Dendritic cell treated with granulocyte-macrophage colony-stimulating factor and Interleukin-4, amounts not matched to agents 40 ng/mL and 50 ng/mL, for 4 days (primary cell): ENCODE measurements around the gene METTL6.

ENCODE experiments used
- H3K27ac Mint-ChIP-seq: one replicate; pipeline ENCODE4 v1.8.0; 2022; ENCODE audit warnings: mild to moderate bottlenecking, mixed read lengths
- H3K27me3 Mint-ChIP-seq: one replicate; pipeline ENCODE4 v1.8.0; 2022; ENCODE audit warnings: mild to moderate bottlenecking, mixed read lengths
- H3K36me3 Mint-ChIP-seq: one replicate; pipeline ENCODE4 v1.8.0; 2022; ENCODE audit warnings: low read depth, mixed read lengths
- H3K4me1 Mint-ChIP-seq: one replicate; pipeline ENCODE4 v1.8.0; 2022; ENCODE audit warnings: low read depth, mixed read lengths
- H3K4me3 Mint-ChIP-seq: one replicate; pipeline ENCODE4 v1.8.0; 2022; ENCODE audit warnings: mild to moderate bottlenecking, moderate library complexity, mixed read lengths
- H3K9me3 Mint-ChIP-seq: one replicate; pipeline ENCODE4 v1.8.0; 2022; ENCODE audit warnings: mixed read lengths
- intact Hi-C: fragments of 100-400 bp; cut with micrococcal nuclease; formaldehyde crosslinking; loops from one replicate; pipeline ENCODE4 v1.15.0; 2022

Gene METTL6

DNA sequence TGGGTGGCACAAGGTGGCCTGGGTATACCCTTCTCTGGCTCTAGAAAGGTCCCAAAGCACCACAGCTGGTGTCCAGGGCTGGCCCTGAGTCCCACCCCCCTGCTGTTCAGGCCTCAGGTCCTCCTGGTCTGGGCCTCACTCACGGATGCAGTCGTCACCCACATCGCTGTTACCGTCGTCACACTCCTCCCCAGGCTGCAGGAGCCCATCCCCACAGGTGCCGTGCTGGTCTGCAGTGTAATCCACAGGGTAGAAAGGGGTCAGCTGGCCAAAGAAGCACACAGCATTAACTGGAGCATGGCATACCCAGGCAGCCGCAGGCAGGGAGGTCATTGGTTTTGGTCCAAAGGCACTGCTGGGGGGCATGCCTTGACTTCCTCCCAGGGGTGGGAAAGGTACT is 28.4 kb upstream of the METTL6 start:
- Mint-ChIP-seq H3K4me3 (no peak overlapping the region), H3K36me3 (no peaks in the 10 kb centered on the region), H3K4me1 (no peaks in the 10 kb centered on the region), H3K9me3 (no peaks in the 10 kb centered on the region), H3K27me3 (no peaks in the 10 kb centered on the region), H3K27ac (no peak overlapping the region)
- intact Hi-C loops: no loop called here

DNA sequence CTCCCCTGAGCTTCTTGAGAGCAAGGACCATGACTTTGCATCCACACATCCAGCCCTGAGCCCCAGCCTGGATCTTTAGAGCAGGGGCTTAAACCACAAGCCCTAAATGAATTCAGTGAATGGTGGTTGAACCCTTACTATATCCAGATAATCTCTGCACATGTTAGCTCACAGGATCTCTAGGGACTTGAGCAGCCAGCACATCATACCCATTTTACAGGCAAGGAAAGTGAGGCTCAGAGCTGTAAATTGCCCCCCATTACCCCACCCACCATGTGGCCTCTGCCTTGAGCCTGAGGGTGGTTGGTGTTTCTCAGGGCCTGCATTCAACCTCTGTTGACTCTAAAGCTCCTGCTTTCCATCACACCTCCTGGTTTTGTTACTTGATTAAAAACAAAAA is 27.6 kb upstream of the METTL6 start:
- no peak overlapping the region for H3K4me3 Mint-ChIP-seq
- H3K27ac Mint-ChIP-seq: no peak overlapping the region
- H3K4me1 Mint-ChIP-seq: no peaks in the 10 kb centered on the region
- H3K9me3 Mint-ChIP-seq: no peaks in the 10 kb centered on the region
- H3K27me3 Mint-ChIP-seq: no peaks in the 10 kb centered on the region
- intact Hi-C loops: no loop called here
- no peaks in the 10 kb centered on the region for H3K36me3 Mint-ChIP-seq

DNA sequence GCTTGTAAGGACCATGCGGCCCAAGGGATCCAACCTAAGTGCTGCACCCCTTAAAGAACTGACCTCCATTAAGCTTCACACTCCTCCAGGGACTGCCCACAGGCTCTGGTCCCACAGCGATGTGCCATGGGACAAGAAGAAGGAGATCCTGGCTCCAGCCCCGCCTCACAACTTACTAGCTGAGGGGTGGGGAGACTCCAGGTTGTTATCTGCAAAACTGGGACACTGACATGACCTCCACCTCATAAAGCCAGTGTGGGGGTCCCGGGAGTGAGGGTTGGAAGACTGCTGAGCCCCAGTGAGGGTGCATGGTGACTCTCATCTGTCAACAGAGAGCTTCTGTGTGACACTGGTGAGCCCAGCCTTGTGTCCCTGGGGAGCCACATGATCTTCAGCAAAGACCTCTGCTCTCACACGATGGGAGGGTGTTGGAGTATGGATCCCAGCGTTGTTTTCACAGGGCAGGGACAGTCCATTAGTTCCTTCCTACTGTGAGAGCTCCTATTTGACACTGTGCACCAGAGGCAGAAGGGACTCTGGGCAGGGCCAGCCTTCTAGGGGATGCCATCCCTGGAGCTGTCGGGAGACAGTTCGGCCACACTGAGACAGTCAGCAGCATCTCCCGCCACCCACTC is 26.8 kb upstream of the METTL6 start:
- Mint-ChIP-seq H3K4me1 (no peaks in the 10 kb centered on the region), H3K27me3 (no peaks in the 10 kb centered on the region), H3K27ac (no peak overlapping the region), H3K36me3 (no peaks in the 10 kb centered on the region), H3K9me3 (no peaks in the 10 kb centered on the region), H3K4me3 (no peak overlapping the region)
- intact Hi-C loops: no loop called here

DNA sequence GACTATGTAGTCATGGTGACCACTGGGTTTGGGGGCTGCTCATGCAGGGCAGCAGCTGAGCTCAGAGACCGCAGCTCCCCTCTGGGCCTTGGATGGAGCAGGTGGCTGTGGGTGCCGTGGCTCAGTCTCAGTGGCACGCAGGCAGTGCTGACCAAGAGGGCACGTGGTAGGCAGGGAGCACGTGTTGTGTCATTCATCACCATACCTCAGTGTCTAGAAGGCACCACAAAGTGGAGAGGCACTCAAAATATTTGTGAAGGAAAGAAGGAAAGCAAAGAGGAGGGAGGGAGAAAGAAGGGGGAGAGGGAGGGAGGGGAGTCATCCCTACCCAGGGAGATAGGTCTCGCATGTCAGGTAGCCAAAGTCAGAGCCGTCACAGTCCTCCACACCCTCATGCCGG is 26.2 kb upstream of the METTL6 start:
- intact Hi-C loops: no loop called here
- Mint-ChIP-seq H3K27me3 (no peaks in the 10 kb centered on the region), H3K4me1 (no peaks in the 10 kb centered on the region), H3K27ac (no peak overlapping the region), H3K36me3 (no peaks in the 10 kb centered on the region), H3K9me3 (no peaks in the 10 kb centered on the region), H3K4me3 (no peak overlapping the region)

DNA sequence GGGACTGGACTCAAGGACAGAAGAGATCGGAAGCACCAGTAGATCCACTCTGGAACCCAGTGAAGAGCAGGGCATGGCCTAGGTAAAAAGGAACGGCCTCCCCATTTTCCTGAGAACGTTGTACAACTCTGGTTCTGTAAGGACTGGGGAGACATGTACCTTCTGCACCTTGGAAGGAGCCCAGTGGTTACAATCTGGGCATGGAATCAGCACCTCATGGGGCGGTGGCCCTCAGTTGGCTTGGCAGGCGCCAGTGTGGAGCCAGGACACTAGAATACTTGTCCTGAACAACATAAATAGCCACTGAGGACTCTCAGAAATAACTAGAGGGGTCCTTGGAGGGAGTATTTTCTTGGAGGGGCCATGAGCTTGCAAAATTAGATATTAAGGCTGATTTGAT is 25.6 kb upstream of the METTL6 start:
- H3K36me3 Mint-ChIP-seq: no peaks in the 10 kb centered on the region
- no peaks in the 10 kb centered on the region for H3K4me1 Mint-ChIP-seq
- no peaks in the 10 kb centered on the region for H3K27me3 Mint-ChIP-seq

DNA sequence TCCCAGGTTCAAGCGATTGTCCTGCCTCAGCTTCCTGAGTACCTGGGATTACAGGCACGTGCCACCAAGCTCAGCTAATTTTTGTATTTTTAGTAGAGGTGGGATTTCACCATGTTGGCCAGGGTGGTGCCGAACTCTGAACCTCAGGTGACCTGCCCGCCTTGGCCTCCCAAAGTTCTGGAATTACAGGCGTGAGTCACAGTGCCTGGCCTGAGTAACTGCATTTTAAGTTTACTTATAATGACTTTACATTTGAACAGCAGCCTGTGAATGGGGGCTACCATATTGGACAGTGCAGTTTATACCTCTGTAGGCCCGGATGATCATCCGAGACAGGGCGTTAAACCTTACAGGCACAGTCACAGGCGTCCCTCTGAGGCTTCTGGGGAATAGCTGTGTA is 24.8 kb upstream of the METTL6 start:
- intact Hi-C loops: no loop called here
- Mint-ChIP-seq H3K4me3 (no peak overlapping the region), H3K36me3 (no peaks in the 10 kb centered on the region), H3K9me3 (no peaks in the 10 kb centered on the region), H3K27ac (no peak overlapping the region), H3K27me3 (no peaks in the 10 kb centered on the region), H3K4me1 (no peaks in the 10 kb centered on the region)

More for the DNA sequence above, 25.6 kb upstream of the METTL6 start:
- no peaks in the 10 kb centered on the region for H3K9me3 Mint-ChIP-seq
- no peak overlapping the region for H3K27ac Mint-ChIP-seq
- intact Hi-C loops: no loop called here
- H3K4me3 Mint-ChIP-seq: no peak overlapping the region

DNA sequence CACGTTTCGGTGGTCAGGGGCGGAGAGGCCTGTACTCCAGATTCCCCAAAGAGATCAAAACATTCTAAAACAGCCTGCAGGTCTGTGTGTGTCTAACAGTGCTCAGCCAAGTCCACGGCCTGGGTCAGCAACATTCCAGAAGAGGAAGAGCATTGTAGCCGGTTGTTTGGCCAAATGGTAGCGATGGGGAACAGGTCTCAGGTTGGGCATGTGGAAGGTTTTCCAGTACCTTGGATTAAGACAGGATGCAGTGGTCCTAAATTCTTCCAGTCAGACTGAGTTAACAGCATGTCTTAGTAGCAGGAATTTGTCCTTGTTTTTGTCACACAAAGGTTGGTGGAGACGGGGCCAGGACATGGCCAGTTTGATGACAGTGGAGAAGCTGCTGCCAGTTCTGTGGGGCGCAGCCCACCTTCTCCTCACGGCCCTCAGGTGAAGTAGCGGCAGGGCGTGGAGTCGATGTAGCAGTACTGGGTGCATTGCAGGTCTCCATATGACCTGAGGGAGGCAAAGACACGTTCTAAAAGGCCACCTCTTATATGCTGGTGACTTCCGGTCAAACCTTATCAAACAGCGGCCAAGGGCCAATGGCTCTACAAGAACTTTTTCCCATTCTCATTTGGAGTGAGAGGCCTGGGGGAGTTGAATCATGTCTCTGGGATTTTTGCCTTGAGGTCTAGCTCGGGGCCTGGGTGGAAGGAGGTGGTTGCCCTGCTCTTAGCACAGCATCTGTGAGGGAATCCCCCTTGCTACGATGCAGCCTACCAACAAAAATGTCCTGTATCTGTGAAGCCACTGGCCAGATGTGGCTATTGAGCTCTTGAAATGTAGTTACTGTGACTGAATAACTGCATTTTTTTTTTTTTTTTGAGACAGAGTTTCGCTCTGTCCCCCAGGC is 24.1 kb upstream of the METTL6 start:
- no peak overlapping the region for H3K4me3 Mint-ChIP-seq
- no peaks in the 10 kb centered on the region for H3K36me3 Mint-ChIP-seq
- intact Hi-C loops: no loop called here
- no peaks in the 10 kb centered on the region for H3K9me3 Mint-ChIP-seq
- H3K4me1 Mint-ChIP-seq: no peaks in the 10 kb centered on the region
- no peaks in the 10 kb centered on the region for H3K27me3 Mint-ChIP-seq
- no peak overlapping the region for H3K27ac Mint-ChIP-seq

DNA sequence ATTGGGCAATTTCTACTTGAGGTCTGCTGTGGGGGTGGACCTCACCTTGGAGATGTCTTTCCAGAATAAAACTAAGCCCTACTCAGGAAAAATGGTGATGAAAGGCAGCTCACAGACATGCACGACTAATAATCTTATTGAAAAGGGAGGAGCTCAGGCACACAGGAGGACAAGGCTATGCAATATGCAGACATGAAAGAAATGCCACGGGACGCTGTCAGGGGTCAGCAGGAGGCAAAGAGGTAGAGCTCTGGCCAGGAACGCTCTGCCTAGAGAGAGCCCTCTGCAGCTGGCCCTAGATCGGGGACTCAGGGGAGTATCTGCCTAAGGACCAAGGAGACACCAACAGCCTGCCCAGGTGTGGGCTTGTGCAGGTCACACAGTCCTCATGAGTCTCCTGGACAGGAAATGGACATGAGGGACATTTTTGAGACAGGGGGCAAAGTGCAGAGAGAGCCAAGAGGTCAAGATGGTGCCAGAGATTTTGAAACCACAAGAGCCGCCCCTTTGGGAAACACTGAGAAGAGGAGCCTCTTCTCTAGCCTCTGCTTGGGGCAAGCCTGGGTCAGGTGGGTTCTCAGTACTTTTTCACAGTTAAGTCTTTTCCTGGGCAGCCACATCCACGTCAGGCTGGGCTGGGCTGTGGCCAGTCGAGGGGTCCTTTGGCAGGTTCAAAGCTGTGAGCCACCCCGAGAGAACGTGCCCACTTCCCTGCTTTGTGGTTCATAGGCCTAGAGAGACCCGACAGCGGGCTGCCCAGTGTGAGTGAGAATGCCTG is 23.3 kb upstream of the METTL6 start:
- Mint-ChIP-seq H3K27ac (no peak overlapping the region), H3K27me3 (no peaks in the 10 kb centered on the region), H3K9me3 (no peaks in the 10 kb centered on the region), H3K36me3 (peaks cover 5% of the 10 kb centered on the region), H3K4me3 (no peak overlapping the region), H3K4me1 (no peaks in the 10 kb centered on the region)
- intact Hi-C loops: no loop called here

DNA sequence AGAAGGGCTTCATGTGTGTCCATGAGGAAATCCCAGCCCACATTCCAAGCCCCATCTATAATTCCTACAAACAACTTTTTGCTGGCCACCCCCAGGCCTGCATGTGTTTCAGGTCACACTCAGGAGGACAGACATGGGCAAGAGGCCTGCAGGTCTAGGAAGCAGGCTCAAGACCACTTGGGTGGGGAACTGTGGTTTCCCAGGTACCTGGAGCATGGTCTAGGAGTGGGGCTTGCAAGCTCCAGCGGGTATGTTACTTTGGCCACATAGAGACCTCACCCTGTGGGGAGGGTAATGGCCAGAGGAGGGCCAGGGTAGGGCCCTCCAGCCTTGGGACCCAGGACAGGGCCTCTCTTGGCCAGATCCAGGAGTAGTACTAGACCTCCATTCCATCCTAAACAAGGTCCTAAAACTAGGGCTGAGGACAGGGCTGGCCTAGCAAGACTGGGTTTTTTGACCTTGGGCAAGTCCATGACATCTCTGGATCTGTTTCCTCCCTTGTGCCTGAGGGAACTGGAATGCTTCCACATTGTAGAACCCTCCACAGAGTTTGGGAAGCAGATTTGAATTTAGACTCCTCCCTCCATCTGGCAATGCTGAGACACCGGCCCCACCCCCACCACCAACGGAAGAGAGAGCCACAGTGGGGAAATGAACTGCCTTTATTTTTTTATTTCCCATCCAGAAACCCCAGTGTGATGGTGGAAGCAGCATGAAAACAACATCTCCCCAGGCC is 22.3 kb upstream of the METTL6 start:
- Mint-ChIP-seq H3K27me3 (no peaks in the 10 kb centered on the region), H3K4me3 (no peak overlapping the region), H3K27ac (no peak overlapping the region), H3K36me3 (peaks cover 14% of the 10 kb centered on the region), H3K4me1 (no peaks in the 10 kb centered on the region), H3K9me3 (no peaks in the 10 kb centered on the region)
- intact Hi-C loops: no loop called here

DNA sequence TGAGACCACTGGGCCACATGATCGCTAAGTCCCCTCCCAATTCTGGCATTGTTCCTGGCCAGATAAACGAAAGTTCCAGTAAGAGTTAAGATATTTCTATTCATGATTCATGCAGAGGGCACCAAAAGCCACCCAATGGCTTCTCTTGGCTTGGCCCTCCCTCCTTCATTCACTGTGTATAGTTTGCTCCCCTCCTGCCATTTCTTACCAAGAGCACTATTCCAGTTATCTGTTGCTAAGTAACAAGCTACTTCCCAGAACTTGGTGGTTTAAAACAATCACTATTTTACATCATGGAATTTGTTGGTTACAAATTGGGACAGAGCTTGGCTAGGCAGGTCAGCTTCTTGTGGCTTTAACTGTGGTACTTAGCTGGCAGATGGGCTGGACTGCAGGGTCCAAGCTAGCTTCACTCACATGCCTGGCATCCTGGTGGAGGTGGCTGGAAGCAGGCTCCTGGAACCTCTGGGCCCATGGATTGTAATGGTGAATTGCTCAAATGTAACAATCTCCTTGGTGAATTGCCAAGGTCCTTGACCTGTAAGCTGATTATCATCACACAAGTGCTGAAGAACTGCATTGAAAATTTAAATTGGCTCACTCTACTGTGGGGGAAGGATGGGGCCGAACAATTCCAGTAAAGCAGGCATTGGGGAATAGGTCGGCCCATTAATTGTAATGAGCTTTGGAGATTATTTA is 16.6 kb upstream of the METTL6 start:
- intact Hi-C loops: no loop called here
- Mint-ChIP-seq H3K27me3 (no peaks in the 10 kb centered on the region), H3K9me3 (no peaks in the 10 kb centered on the region), H3K4me3 (no peak overlapping the region), H3K36me3 (peaks cover 67% of the 10 kb centered on the region), H3K27ac (no peak overlapping the region), H3K4me1 (peaks cover 41% of the 10 kb centered on the region)

DNA sequence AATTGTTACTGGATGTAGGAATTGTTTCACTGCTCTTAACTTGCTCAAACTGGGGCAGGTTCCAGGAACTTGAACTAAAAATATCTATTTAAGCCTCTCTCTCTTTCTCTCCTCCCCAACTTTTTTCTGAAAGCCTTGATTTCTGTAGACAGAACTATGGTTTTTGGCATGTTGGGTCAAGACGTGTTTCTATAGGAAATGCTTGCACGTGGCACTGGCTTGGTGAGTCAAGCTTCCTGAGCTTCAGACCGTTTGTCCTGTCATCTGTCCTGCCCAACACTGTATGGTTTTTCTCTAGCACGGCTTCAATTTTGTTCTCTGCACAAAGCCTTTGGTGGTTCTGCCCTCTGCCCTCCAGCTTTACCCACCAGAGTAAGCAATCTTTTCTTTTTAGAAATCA is 13.5 kb upstream of the METTL6 start:
- peaks cover 93% of the 10 kb centered on the region for H3K36me3 Mint-ChIP-seq
- H3K27ac Mint-ChIP-seq: no peak overlapping the region
- H3K4me3 Mint-ChIP-seq: no peak overlapping the region
- no peaks in the 10 kb centered on the region for H3K9me3 Mint-ChIP-seq
- no peaks in the 10 kb centered on the region for H3K27me3 Mint-ChIP-seq
- peaks cover 46% of the 10 kb centered on the region for H3K4me1 Mint-ChIP-seq
- intact Hi-C loops: no loop called here

DNA sequence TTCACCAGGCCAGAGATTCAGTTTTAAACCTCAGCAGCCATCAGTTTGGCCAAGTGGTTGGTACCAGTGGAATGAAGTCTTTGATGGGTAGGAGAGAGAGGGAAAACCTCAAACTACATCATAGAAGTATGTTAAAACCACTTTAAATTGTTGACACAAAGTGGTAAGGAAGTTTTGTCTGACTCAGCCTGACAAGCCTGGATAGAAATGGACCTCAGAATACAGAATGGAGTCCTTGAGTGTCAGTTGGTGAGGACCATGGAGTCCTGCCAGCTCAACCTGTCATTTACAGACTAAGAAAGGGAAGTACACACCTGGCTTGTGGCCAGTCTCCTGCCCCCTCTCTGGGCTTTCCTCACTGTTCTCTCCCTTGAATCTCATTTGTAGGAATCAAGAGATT is 12.1 kb upstream of the METTL6 start:
- Mint-ChIP-seq H3K27me3 (no peaks in the 10 kb centered on the region), H3K4me3 (no peak overlapping the region), H3K36me3 (peaks cover 96% of the 10 kb centered on the region), H3K9me3 (no peaks in the 10 kb centered on the region), H3K4me1 (peaks cover 46% of the 10 kb centered on the region), H3K27ac (peak overlapping the region; percentile 25)
- intact Hi-C loops: no loop called here

DNA sequence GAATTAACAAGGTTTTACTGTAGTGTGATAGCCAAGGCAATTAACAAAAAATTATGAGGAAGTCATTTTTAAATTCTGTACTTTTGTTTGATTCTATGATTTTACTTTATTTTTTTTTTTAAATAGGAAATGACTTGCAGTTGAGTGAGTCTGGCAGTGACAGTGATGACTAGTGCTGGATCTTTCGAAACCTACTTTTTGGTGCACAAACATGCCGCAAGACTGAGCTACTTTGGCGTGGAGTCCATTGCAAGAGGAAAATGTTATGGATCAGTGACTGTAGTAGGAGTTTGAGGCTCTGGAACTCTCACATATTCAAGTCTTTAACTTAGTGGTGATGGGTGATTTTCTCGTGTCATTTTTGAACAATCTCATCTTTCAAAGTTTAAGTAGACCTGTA is 11.6 kb upstream of the METTL6 start:
- intact Hi-C loops: no loop called here
- peaks cover 46% of the 10 kb centered on the region for H3K4me1 Mint-ChIP-seq
- H3K27ac Mint-ChIP-seq: peak overlapping the region; percentile 25
- no peaks in the 10 kb centered on the region for H3K9me3 Mint-ChIP-seq
- no peaks in the 10 kb centered on the region for H3K27me3 Mint-ChIP-seq
- no peak overlapping the region for H3K4me3 Mint-ChIP-seq
- peaks cover 98% of the 10 kb centered on the region for H3K36me3 Mint-ChIP-seq
